GM21723 (cell line): ENCODE results near the gene PRM1.
"Not testable (repeated sequence)": the region's sequence is repeated elsewhere in the genome, so short reads cannot be mapped to it uniquely, and the experiment has no call there.

Source experiments
- ATAC-seq: cut with Tn5 transposase; IDR thresholded peaks from one replicate; pipeline ENCODE4 v1.9.1; 2021; ENCODE audit warnings: mild to moderate bottlenecking, moderate library complexity; ENCODE audit not compliant: unreplicated experiment

Gene PRM1

DNA sequence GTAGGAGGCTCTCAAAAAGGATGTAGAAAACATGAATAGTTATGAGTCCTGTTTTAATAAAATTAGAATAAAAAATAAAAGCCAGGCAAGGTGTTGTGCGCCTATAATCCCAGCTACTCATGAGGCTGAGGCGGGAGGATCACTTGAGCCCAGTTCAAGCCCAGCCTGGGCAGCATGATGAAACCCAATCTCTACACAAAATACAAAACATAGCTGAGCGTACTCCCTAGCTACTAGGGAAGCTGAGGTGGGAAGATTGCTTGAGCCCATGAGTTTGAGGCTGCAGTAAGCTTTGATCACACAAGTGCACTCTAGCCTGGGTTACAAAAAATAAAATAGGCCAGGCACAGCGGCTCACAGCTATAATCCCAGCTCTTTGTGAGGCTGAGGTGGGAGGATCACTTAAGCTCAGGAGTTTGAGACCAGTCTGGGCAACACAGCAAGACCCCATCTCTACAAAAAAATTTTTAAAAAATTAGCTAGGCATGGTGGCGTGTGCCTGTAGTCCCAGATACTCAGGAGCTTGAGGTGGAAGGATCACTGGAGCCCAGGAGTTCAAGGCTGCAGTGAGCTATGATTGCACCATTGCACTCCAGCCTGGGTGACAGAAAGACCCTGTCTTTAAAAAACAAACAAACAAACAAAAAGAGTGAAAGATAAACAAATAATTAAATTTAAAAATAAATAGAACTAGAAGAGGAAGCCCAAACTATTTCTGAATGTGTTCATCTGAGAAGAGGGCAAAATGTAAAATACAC is 17.2 kb upstream of the PRM1 start:
- no peak for ATAC-seq

DNA sequence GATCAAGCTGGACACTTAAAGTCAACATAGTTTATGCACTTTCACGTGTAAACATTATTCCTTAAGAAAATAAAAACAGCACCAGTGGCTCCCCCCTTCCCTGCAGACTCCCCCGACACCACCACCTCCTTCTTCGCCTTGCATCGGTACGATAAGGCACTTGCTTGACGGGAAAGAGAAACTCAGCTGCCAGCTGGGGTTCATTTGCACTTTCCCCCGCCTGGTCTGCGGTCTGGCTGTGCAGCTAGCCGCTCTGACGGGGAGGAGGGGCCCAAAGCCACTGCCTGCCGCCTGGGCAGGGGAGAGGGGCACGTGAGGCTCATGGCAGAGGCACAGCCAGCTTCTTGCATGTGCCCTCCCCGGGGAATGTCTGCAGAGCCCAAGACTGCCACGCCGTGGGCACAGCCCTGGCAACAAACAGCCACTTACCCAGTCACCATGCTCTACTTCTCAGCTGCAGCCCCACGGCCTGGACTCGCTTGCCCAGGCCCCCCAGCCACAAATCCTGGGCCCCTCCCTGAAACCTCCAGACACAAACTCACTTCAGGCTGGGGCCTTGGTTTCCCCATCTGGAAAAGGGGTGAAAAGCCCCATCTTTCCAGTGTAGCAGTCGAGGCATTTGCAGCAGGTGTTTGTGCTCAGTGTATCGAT is 16.5 kb upstream of the PRM1 start:
- ATAC-seq, result peak; percentile 80

DNA sequence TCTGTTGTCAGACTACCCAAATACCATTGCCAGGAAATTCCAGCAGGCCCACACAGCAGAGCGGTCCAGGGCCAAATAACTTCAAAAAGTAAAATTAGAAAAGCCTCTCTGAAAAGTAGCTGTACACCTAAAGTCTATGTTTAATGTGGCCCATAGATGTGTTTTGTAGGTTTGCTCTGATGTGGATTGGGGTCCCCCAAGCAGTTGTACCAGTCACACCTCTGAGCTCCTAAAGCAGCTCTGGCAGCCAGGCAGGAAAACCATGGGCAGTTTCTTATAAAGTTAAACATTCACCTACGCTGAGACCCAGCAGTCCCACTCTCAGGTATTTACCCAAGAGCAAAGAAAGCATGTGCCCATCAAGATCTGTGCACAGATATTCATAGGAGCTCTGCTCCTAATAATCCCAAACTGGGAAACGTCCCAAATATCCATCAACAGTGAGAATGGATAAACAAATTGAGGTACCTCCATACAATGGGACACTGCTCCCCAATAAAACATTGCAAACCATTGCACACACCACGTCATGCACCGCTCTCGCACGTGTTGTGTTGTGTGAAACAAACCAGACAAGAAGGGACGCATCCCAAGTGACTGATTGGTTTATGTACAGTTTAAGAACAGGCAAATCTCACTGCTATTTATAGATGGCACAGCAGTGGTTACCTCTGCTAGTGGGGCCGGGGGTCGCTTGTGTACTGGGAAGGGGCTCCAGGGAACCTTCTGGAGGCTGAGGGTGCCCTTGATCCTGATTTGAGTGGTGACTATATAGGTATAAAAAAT is 15.8 kb upstream of the PRM1 start:
- ATAC-seq, result no peak

DNA sequence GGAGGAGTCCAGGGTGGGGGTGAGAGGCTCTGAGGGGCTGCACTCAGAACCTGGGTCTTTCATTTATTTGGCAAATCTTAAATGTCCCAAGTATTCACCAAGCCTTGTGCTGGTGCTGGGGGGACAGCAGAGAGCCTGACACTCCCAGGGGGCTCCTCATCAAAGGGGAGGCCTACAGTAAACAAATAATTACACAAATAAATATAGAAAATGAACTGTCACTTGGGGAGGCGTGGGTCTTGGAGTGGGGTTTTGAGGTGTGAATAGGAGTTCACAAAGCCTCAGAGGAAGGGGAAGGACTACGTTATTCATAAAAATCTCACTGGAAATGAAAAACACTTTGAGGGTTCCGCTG is 15.2 kb upstream of the PRM1 start:
- no peak for ATAC-seq

DNA sequence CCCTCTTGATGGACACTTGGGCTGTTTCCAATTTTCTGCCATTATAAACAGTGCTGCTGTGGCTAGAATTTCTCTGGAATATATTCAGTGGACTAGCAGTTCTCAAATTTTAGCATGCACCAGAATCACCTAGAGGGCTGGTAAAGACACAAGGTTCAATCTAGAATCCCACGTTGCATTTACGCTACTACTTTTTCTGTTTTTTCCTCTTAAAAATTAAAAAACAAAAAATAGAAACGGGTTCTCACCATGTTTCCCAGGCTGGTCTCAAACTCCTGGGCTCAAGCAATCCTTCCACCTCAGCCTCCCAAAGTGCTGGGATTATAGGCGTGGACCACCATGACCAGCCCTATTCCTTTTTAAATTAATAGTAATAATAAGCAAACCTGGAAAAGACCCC is 14.5 kb upstream of the PRM1 start:
- no peak for ATAC-seq

DNA sequence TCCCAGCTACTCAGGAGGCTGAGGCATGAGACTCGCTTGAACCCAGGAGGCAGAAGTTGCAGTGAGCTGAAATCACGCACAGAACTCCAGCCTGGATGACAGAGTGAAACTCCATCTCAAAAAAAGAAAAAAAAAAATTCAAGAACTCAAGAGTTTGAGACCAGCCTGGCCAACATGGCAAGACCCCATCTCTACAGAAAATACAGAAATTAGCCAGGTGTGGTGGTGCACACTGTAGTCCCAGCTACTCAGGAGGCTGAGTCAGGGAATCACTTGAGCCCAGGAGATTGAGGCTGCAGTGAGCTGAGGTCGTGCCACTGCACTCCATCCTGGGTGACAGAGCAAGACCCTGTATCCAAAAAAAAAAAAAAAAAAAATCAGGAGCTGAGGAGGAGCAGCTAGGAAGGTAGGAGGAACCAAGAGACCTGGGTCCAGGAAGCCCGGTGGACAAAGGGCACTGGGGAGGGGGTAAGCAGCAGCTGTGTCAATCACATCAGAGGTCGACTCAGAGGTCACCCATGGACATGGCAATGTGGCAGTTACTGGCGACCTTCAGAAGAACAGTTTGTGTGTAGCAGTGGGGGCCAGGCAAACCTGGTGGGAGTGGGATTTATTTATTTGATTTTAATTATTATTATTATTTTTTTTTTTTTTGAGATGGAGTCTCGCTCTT is 11.1 kb upstream of the PRM1 start:
- ATAC-seq, result no peak

DNA sequence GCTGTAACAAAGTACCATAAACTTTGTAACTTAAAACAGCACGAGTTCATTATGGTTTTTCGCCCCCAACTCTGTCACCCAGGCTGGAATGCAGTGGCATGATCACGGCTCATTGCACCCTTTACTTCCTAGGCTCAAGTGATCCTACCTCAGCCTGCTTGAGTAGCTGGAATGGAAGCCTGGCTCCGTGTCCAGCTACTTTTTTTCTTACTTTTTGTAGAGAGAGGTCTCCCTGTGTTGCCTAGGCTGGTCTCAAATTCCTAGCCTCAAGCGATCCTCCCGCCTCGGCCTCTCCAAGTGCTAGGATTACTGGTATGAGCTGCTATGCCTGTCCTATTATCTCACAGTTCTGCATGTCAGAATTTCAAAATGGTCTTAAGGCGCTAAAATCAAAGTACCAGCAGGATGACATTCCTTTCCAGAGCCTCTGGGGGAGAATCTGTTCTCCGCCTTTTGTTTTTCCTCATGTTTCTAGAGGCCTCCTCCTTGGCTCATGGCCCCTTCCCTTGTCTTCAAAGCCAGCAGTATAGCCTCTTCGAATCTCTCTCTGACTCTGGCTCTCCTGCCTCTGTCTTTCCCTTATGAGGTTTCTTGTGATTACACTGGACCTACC is 10.1 kb upstream of the PRM1 start:
- ATAC-seq, result no peak

DNA sequence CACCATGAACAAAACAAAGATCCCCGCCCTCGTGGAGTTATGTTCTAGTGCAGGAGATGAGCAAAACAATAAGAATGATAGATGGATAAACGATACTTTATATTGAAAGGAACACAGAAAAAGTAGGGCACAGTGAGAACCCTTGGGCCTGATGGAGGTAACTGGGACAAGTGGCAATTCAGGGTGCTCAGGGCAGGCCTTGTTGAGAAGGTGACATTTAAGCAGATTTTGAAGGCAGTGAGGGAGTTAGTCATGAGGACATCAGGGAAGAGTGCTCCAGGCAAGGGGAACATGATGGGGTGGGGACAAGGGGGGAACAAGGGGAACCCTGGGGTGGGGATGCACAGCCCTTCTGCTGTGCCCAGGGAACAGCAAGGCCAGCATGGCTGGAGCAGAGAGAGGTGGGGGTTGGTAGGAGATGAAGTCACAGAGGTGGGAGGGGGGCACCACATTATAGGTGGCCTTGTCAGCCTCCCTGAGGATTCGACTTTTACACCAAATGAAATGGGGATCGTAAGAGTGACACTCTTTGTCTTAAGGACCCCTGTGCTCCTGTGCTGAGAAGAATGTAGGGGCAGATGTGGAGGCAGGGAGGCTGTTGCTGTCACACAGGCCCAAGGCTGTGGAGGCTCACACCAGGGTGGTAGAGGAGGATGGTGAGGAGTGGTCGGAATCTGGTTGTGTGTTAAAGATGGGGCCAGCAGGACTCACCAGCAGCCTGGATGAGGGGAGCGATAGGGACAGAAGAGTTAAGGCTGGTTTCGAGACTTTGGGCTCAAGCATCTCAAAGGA is 9.2 kb upstream of the PRM1 start:
- no peak for ATAC-seq

DNA sequence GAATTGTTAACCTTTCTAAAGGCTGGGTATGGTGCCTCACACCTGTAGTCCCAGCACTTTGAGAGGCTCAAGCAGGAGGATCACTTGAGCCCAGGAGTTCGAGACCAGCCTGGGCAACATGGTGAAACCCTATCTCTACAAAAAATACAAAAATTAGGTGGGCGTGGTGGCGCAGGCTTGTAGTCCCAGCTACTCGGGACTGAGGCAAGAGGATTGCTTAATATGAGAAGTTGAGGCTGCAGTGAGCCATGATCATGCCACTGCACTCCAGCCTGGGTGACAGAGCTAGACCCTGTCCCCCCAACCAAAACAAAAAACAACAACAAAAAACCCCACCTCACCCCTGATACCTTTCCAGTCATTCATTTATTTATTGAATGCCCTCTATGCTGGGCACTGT is 8.6 kb upstream of the PRM1 start:
- not testable (repeated sequence) for ATAC-seq

DNA sequence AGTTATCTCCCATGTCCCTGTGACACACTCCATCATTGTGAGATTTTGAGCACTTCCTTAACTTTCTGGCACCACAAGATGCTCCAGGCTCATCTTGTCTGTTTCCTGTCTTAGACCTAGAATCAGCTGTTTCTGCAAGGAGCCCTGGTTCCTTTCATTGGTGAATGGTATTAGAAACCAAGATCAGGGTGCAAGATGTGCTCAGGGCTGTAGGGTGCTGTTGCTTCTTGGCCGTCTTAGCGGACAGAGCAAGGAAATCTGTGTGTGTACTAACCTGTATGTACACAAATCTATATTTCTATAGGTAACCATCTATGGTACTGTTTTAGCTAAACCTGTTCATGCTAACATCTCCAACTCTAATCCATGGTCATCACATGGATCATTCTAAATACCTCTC is 8.1 kb upstream of the PRM1 start:
- no peak for ATAC-seq

DNA sequence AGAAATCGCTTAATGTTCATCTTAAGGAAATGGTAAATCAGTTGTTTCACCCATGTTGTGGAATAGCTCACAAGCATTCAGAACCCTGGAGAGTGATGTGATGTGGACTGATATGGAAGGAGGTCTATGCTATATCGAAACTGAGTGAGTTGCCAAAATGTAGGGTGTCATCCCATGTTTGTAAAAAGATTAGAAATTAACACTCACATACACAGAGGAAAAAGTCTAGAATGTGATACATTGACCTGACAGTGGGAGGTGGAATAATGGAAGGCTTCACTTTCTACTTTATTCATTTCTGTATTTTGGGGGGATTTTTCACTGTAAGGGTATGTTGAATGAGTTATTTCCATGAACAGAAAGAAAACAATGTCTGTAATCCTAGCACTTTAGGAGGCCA is 4.7 kb upstream of the PRM1 start:
- ATAC-seq, result no peak

DNA sequence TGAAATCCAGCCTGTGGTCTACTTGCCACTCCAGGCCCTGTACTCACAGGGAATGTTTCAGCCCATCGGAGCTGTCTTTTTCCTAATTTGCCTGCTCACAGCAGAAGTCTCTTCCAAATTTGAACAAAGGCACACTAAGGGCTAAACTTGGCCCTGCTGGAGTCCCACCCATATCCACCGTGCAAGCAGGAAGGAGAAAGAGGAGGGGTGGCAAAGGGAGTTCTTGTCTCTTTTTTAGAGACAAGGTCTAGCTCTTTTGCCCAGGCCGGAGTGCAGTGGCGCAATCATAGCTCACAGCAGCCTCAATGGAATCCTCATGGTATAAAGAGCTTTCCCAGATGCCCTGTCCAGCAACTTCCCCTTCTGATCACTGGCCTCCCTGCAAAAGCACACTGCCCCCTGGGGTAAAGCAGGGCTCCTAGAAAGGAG is 2.7 kb upstream of the PRM1 start:
- ATAC-seq, result no peak

DNA sequence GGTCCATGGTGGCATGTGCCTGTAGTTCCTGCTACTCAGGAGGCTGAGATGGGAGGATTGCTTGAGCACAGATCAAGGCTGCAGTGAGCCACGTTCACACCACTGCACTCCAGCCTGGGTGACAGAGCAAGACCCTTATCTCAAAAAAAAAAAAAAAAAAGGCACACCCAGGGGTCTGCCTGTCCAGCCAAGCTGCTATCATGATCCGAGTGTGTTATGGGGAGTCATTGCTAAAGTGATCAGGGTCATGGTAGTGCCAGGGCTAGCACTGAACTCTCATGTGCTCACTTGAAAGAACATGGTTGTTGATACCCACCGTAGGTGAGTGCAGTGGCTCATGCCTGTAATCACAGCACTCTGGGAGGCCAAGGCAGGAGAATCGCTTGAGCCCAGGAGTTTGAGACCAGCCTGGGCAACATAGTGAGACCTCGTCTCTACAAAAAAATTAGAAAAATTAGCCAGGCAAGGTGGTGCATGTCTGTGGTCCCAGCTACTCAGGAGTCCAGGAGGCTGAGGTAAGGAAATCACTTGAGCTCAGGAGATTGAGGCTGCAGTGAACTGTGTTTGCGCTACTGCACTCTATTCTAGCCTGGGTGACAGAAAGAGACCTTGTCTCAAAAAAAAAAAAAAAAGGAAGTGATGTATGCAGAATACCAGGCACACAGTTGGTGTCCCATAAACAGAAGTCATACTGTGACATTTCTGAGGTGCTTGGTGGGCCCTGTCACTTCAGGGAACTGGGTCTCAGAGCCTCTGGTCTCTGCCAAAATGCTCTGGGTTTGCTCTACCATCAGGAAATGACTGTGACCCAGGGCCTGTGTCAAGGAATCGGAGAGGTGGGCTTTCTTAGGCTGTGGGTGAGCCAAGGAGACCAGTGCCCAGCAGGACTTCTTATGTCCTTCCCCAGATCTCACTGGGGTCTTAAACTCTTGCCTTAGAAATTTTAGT is 2.2 kb downstream of the PRM1 start:
- ATAC-seq, result no peak

DNA sequence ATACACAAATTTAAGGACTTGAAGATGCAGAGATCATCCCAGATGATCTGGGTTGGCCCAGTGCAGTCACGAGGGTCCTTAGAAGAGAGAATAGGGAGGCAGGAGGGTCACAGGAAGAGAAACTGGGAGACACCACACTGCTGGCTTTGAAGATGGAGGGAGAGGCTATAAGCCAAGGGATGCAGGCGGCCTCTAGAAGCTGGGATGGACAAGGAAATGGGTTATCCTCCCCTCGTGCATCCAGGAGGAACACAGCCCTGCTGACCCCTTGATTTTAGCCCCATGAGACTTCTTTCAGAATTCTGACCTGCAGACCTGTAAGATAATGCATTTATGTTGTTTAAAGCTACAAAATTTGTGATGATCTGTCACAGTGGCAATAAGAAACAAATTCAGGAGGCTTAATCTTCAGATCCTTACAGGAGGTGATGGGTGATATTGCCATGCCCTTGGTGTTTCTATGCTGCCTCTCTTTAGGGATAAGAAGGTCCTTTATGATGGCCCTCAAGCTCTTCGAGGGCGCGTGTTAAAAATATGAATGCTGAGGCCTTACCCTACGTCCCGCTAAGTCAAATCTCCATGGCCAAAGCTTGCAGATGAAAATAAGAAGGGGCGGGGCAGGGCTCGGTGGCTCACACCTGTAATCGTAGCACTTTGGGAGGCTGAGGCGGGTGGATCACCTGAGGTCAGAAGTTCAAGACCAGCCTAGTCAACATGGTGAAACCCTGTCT is 3.4 kb downstream of the PRM1 start:
- no peak for ATAC-seq

DNA sequence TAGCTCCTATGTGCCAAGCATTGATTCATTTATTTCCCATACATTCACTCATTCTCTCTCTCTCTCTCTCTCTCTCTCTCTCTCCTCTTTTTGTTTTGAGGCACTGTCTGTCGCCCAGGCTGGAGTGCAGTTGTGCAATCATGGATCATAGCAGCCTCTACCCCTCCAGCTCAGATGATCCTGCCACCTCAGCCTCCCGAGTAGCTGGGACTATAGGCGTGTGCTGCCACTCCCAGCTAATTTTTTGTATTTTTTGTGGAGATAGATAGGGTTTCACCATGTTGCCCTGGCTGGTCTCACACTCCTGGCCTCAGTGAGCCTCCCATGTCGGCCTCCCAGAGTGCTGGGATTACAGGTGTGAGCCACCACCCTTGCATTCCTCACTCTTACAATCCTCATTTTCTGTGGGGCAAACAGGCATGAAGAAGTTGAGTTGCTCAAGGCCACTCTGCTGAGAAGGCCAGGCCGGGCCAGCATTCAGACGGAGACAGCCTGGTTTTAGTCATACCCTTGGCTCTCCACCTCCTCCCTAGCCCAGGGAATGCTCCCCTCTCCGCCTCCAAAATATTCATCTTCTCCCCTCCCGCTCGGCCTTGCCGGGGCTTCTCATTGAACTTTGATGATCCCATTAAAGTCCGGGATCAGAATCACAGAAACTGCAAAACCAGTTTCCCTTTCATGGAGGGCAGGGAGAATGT is 4.1 kb downstream of the PRM1 start:
- no peak for ATAC-seq

DNA sequence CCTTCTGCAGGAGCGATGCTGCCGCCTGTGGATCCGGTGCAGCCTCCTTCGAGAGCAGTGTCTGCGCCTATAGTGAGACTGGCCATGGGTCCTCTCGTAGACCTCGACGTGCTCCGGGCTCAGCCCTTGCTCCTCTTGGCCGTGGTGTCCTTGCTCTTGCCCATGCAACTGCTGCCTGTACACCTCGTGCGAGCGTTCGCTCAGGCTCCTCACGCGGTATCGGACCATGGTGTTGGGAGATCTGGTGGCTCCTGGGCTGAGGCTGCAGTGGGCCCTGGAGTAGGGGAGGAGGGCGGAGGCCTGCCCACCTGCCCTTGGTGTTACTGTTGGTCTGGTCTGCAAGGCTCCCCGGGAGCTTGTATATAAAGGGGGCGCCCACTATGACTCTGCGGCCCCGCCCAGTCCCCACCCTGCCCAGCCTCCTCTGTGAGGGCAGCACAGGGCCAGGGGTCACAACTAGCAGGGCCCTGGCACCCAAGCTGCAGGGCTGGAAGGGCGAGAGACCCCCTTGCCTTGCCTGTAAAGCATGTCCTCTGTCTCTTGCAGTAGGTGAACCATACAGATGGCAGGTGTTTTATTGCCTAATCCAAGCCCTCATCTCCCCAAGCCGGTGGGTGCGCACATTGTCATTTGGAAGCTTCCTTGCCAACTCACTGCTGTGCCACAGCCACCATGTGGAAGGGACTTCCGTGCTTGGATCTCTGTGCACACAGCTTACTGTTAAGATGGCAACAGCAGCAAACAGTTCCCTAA is 4.8 kb downstream of the PRM1 start, which contains the start of gene PRM2:
Gene PRM2 (minus strand): TSS at position 338 of the 753 bp plus-strand sequence. CDS start 110 bp downstream, at position 228.
- no peak for ATAC-seq

DNA sequence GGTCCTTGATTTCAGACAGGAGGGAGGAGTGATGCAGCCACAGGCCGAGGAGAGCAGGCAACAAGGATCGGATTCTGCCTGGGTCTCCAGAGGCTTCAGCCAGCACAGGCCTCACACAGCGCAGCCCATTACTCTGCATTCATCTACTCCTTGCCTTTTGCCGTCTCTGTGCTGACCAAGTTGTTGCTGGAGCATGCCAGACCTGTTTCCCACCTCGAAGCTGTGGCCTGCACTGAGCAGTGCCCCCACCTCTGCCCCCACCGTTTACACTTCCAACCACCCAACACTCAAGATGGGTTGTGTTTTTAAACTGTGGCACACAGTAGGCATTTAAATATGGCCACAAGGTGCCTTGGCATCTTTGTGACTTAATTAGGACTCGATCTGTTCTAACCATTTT is 6.2 kb downstream of the PRM1 start:
- no peak for ATAC-seq
